RKO (cell line): ENCODE measurements around the gene ZSWIM9.
A peak's percentile ranks its signal among the peaks of the same experiment; 100 is the strongest.

Source experiments
- DNase-seq: peaks from one replicate; pipeline ENCODE4 v3.0.0-alpha.2; 2016; ENCODE audit warnings: low spot score

The ZSWIM9 gene

GRCh38 chr19:48175578-48175977 is 5.1 kb downstream of the ZSWIM9 start:
- no peak for DNase-seq

GRCh38 chr19:48176226-48176625 is 5.7 kb downstream of the ZSWIM9 start:
- no peak for DNase-seq

DNA sequence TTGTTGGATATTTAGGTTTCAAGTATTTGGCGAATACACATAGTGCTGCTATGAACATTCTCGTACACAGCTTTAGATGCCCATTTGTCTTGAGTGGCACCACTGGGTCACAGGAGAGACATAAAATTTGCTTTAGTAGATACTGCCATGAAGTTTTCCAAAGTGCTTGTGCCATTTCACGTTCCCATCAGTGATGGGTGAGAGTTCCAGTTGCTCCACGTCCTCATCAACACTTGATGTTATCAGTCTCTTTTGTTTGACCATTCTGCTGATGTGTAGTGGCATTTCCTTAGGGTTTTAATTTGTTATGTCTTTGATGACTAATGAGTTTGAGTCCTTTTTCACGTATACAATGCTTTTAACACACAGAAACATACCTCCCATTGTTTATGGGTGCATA is 11.0 kb downstream of the ZSWIM9 start:
- no peak for DNase-seq

- DNase-seq = no peak
Observed at GRCh38 chr19:48182434-48182833, 12.0 kb downstream of the ZSWIM9 start.

DNA sequence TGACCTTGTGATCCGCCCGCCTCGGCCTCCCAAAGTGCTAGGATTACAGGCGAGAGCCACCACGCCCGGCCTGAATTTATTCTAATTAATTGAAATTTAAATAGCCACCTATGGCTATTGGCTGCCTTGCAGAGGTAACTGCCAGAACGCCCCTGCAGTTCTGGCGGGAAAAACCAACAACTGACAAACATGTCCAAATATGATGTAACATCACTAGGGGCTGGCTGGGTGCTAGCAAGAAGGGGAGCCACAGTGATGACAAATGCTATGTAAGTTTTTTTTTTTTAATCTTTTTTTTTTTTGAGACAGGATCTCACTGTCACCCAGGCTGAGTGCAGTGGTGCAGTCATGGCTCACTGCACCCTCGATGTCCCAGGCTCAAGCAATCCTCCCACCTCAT is 12.9 kb downstream of the ZSWIM9 start:
- DNase-seq = no peak

DNA sequence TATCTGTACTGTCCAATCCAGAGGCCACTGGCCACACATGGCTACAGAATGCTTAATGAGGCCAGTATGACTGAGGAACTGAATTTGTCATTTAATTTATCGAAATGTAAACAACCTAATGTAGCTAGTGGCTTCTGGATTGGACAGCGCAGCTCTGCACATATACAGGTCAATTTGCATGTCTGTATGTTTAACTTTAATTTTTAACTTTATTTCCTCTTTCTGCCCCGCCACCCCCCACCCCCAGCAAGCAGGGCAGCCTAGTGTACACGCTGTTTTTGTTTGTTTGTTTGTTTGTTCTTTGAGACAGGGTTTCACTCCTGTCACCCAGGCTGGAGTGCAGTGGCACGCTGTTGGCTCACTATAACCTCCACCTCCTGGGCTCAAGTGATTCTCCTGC is 15.5 kb downstream of the ZSWIM9 start:
- DNase-seq = no peak

DNA sequence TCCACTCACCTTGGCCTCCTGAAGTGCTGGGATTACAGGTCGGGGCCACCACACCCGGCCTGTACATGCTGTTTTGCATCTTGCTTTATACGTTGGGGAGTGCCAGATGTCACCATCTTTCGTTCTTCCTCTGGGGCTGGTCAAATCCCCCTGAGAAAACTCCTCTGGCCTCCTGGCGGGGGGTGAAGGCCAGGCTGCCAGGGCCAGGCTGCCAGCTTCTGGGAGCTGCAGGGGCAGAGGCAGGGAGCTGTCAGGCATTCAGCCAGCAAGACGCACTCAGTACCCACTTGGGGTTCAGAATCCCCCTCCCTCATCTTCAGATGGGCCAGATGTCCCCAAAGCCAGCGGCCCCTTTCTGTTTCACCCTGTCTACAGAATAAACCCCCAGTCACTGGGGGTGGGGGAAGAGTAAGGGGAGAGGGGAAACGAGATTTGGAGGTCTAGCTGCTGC is 16.1 kb downstream of the ZSWIM9 start:
- DNase-seq = no peak

GRCh38 chr19:48190288-48190884 is 19.9 kb downstream of the ZSWIM9 start:
- DNase-seq = no peak

DNA sequence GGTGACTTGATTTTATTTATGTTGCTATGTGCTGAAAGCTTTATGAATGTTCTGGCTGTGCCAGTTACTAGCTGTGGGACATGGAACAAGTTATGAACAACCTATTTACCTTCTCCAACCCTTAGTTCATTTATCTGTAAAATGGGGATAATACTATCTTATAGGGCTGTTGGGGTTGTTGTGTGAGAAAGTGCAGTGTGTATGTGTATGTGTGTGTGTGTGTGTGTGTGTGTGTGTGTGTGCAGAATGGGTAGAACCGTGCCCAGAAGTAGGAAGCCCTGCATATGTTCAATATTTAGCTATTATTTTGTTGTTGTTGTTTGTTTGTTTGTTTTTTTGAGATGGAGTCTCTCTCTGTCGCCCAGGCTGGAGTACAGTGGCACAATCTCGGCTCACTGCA is 20.4 kb downstream of the ZSWIM9 start:
- DNase-seq = no peak

- DNase-seq = no peak
Observed at GRCh38 chr19:48192750-48193149, 22.3 kb downstream of the ZSWIM9 start.

GRCh38 chr19:48194041-48194843 is 23.8 kb downstream of the ZSWIM9 start:
- DNase-seq = no peak

GRCh38 chr19:48194844-48195830 is 24.7 kb downstream of the ZSWIM9 start:
- no peak for DNase-seq

DNA sequence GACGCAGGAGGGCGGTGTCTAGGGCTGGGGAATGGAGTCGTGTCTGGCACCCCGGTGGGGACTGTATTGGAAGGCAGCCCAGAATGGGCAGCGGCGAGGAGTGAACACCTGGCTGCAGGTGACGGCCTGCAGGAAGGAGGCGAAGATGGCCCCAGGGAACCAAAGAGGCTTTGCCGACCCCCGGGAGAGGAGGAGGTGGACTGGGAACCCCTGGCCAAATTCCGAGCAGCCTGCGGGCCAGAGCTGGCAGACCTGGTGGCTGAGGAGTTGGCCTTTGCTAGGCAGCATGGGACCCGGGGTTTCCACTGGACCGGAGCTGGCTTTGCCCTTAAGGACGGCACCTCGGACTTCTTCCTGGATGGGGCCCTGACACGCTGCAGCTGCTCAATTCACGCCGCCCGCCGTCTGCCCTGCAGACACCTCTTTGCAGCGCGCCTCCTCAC is 25.9 kb downstream of the ZSWIM9 start:
- no peak for DNase-seq

DNA sequence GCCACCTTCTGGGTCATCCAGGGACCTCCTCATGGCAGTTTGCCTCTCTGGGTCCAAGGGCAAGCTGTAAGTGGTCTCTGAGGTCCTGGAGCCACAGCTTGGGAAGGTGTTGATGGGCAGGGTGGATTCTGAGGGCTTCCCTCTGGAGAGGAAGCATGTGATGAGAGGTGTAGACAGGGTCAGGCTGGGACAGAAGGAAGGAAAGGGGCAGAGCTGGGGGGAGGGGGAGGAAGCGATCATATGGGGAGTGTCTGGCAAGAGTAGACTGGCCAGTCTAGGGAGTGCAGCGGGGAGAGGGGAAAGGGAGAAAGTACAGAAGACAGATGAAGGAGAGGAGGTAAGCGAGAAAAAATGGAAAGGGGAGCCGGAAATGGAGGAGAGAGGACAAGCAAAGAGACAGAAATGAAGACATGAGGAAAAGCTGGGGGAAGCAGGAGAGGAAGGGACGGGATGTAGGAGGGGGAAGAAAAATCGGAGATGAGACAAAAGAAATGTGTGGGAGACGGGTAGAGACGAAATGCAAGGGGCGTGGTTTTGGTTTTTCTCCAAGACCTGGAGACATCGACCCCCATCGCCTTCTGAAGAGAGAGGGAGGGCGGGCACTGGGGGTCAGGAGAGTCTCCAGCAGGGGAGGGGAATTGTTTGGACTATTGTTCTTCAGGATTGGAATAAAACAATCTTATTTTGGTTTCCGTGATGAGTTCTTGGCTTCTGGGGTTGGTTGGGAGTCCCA is 26.6 kb downstream of the ZSWIM9 start:
- DNase-seq = no peak

DNA sequence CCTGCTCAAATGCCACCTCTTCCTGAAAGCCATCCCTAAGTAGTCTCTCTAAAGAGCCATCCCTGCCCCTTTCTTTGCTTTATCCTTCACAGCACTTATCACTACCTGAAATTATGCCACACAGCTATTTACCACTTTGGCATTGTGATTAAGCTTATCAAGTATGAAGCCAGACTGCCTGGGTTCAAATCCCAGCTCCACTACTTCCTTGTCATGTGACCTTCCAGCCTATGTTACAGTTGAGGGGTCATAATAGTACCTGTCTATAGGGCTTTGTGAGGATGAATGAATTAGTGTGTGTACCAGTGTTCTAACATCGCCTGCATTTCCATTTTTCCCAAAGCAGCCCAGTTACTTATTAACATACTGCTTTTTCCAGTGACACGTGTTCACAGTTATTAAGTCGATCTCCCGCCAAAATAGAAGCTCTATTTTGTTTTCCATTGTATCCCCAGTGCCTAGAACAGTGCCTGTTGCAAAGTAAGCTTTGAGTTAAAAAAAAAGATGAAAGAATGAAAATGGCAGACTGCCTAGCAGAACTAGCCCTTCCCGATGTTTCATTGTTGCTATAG is 32.8 kb downstream of the ZSWIM9 start:
- peak; percentile 40 for DNase-seq

DNA sequence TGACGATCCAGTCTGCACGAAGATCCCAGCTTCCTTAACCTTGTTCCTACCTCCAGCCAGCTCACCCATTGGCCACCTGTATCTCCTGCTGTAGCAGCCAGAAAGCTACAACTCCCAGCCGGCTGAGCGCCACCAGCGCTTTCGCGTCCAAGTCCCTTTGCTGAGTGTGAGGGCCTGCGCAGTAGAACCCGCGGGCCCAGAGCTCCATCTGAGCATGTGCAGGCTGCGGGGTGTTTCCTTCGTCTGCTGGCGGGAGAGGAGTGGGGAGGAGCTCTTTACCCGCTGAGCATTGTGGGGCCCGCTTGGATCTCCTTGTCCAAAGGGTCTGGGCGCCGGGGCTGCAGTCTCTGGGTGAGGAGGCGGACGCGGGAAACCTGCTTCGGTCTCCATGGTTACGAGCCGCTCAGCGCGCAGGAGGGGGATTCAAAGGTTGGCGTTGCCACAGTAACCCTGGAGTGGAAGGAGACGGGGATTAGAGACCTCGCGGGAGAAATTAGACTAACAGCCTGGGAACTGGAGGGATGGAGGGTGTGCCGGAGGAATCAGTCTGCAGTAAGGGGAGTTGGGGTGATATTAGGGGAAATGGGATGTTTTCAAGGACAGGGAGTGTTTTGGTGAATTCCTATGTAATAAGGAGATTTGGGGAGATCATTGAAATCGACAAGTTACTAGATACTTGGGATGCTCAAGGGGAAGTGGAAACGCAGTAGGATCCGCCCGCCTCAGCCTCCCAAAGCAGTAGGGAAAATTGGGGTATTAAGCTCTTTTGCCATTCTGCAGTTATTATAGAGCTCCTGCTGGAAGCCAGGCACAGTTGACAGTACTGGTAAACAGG is 33.5 kb downstream of the ZSWIM9 start:
- peak; percentile 97 for DNase-seq

DNA sequence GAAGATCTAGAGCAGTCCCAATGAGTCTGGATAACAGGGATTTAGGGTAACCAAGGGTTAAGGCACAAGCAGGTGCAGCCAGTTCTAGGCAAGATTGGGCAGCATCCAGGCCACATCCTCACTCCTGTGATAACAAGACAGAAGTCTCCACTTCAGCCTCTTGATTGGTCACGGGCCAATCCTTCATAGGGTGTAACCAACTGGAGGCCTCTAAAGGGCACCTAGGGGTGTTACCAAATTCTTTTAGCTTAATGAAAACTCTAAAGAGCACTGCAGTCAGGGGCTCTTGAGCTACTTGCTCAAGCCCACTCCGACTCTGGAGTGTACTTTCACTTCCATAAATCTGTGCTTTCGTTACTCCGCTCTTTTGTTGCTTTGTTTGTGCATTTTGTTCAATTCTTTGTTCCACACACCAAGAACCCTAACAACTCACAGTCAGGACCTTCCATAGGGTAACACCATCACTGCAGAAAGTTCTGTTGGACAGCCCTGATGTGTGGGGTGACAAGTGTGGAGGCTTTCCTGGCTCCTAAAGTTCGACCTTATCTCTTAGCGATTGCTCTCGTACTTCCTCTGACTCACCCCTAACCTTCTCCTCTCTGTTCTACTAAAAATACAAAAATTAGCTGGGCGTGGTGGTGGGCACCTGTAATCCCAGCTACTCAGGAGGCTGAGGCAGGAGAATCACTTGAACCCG is 36.1 kb downstream of the ZSWIM9 start:
- DNase-seq = no peak

DNA sequence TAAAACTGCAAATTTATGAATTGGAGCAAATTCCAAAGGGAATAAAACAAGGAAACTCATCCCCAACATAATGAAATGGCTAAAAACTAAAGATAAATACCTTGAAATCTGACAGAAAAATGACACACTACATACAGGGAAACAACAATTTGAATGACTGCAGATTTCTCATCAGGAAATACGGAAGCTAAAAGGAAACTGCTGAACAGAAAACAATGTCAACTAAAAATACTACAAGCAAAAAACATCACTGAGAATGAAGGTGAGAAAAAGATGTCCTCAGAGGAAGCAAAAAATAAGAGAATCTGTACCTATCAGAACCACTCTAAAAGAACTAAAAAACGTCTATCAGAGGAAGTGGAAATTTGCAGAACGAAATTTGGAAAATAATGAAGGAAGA is 39.5 kb downstream of the ZSWIM9 start:
- no peak for DNase-seq

GRCh38 chr19:48213959-48214358 is 43.5 kb downstream of the ZSWIM9 start:
- no peak for DNase-seq

GRCh38 chr19:48216933-48217332 is 46.5 kb downstream of the ZSWIM9 start:
- no peak for DNase-seq
